NCI-H1092 treated with DMSO at 0.1 percent for 48 hours (cell line): ENCODE measurements around the gene RGS17.

ENCODE experiments used
- DNase-seq: peaks from one replicate; lab custom pipeline; 2025; lab: John Stamatoyannopoulos, UW

RGS17 gene

GRCh38 chr6:153084393-153084792 lies 46.7 kb downstream of the RGS17 start:
- DNase-seq = no peak

- DNase-seq = no peak
Observed at GRCh38 chr6:153083869-153084268, 47.2 kb downstream of the RGS17 start.

- no peak for DNase-seq
Observed at GRCh38 chr6:153081914-153082313, 49.2 kb downstream of the RGS17 start.

- DNase-seq = no peak
Observed at GRCh38 chr6:153076431-153076830, 54.7 kb downstream of the RGS17 start.

- DNase-seq = no peak
Observed at GRCh38 chr6:153074761-153075160, 56.3 kb downstream of the RGS17 start.

- no peak for DNase-seq
Observed at GRCh38 chr6:153073841-153074240, 57.2 kb downstream of the RGS17 start.

GRCh38 chr6:153070756-153071155 lies 60.3 kb downstream of the RGS17 start:
- DNase-seq = no peak

GRCh38 chr6:153069897-153070296 lies 61.2 kb downstream of the RGS17 start:
- DNase-seq = no peak

- no peak for DNase-seq
Observed at GRCh38 chr6:153065222-153065621, 65.9 kb downstream of the RGS17 start.

- no peak for DNase-seq
Observed at GRCh38 chr6:153063936-153064335, 67.1 kb downstream of the RGS17 start.

- DNase-seq = no peak
Observed at GRCh38 chr6:153062516-153062915, 68.6 kb downstream of the RGS17 start.

GRCh38 chr6:153059757-153060156 lies 71.3 kb downstream of the RGS17 start:
- DNase-seq = no peak

GRCh38 chr6:153059311-153059710 lies 71.8 kb downstream of the RGS17 start:
- DNase-seq = no peak

GRCh38 chr6:153058909-153059308 lies 72.2 kb downstream of the RGS17 start:
- no peak for DNase-seq

GRCh38 chr6:153058291-153058690 lies 72.8 kb downstream of the RGS17 start:
- no peak for DNase-seq

- no peak for DNase-seq
Observed at GRCh38 chr6:153056308-153056707, 74.8 kb downstream of the RGS17 start.

GRCh38 chr6:153051801-153052200 lies 79.3 kb downstream of the RGS17 start:
- DNase-seq = no peak

- no peak for DNase-seq
Observed at GRCh38 chr6:153048631-153049030, 82.5 kb downstream of the RGS17 start.

GRCh38 chr6:153047386-153047785 lies 83.7 kb downstream of the RGS17 start:
- DNase-seq = no peak

GRCh38 chr6:153045271-153045670 lies 85.8 kb downstream of the RGS17 start:
- no peak for DNase-seq

- no peak for DNase-seq
Observed at GRCh38 chr6:153044295-153044694, 86.8 kb downstream of the RGS17 start.

GRCh38 chr6:153043719-153044118 lies 87.4 kb downstream of the RGS17 start:
- DNase-seq = peak; percentile 3

GRCh38 chr6:153038378-153039057 lies 92.6 kb downstream of the RGS17 start:
- no peak for DNase-seq

- DNase-seq = no peak
Observed at GRCh38 chr6:153034139-153034538, 96.9 kb downstream of the RGS17 start.
